ENCODE results near the gene PRXL2A.

GRCh38 chr10:80476685-80477084 is 68.3 kb downstream of the PRXL2A start:
- TF ChIP-seq EZH2 (IDR thresholded peaks at IDR 0.05; ENCODE audit: low read depth, unreplicated experiment) (no peak), CTCF (conservative IDR thresholded peaks at IDR 0.05; ENCODE audit: low read depth in 2 of 2) (no peak), EZH2phosphoT487 (IDR thresholded peaks at IDR 0.05; ENCODE audit: unreplicated experiment) (no peak), CREB1 (CRISPR knock-in tag; IDR thresholded peaks at IDR 0.05; ENCODE audit: low read depth) (no peak), POLR2AphosphoS5 (IDR thresholded peaks at IDR 0.05; ENCODE audit: low read depth) (no peak)

All from GM23338 (cell line).